NB4 (cell line): ENCODE data around the gene SART3.

ENCODE experiments used
- CTCF ChIP-seq: IDR thresholded peaks from one replicate; pipeline ENCODE4 v1.5.1; 2012; ENCODE audit warnings: low read depth, low read length
- MAX ChIP-seq: IDR thresholded peaks from 2 replicates; pipeline ENCODE4 v1.6.1; 2011; ENCODE audit warnings: low read depth, low read length
- MYC ChIP-seq: IDR thresholded peaks from 2 replicates; pipeline ENCODE4 v1.6.1; 2011; ENCODE audit warnings: low read depth, low read length
- POLR2A ChIP-seq: IDR thresholded peaks from 2 replicates; pipeline ENCODE4 v1.6.1; 2011; ENCODE audit warnings: mild to moderate bottlenecking; ENCODE audit not compliant: insufficient read length; ENCODE audit errors: extremely low read depth

- TF ChIP-seq MAX (no peak), CTCF (no peak), POLR2A (no peak), MYC (no peak)
These were observed 1.8 kb downstream of the SART3 start for GRCh38 chr12:108559007-108559655.
